Measurements from ENCODE around the gene SSTR3.

Gene SSTR3

GRCh38 chr22:37206841-37207821 is 5.1 kb downstream of the SSTR3 start:
- Histone ChIP-seq H3K27ac (no peak overlapping the region), H3K4me3 (no peak overlapping the region)
- DNase-seq (ENCODE audit: low spot score): no peak
- no peak for TF ChIP-seq CTCF (IDR thresholded peaks at IDR 0.05)

GRCh38 chr22:37206118-37206840 is 6.0 kb downstream of the SSTR3 start:
- Histone ChIP-seq H3K4me3 (no peak overlapping the region), H3K27ac (no peak overlapping the region)
- no peak for TF ChIP-seq CTCF (IDR thresholded peaks at IDR 0.05)
- DNase-seq (ENCODE audit: low spot score): no peak

DNA sequence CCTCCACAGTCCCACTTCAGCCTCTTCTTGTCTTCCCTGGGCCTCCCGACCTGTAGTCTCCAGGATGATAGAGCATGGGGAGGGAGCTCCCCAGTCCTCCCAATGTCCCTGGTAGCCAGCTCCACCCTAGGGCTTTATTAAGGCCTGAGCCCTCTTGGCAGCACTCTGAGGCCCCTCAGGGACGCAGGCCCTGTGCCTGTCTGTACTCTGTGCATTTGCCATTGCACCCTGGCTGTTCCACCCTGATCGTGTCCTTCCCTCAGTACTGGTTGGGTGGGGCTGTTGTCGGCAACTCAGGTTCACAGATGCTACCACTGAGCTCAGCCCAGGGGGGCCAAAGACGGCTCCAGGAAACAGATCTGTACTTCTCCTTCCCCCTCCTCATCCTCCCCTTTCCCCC is 7.2 kb downstream of the SSTR3 start:
- DNase-seq (ENCODE audit: low spot score): no peak
- Histone ChIP-seq H3K4me3 (no peak overlapping the region), H3K27ac (no peak overlapping the region)
- no peak for TF ChIP-seq CTCF (IDR thresholded peaks at IDR 0.05)

DNA sequence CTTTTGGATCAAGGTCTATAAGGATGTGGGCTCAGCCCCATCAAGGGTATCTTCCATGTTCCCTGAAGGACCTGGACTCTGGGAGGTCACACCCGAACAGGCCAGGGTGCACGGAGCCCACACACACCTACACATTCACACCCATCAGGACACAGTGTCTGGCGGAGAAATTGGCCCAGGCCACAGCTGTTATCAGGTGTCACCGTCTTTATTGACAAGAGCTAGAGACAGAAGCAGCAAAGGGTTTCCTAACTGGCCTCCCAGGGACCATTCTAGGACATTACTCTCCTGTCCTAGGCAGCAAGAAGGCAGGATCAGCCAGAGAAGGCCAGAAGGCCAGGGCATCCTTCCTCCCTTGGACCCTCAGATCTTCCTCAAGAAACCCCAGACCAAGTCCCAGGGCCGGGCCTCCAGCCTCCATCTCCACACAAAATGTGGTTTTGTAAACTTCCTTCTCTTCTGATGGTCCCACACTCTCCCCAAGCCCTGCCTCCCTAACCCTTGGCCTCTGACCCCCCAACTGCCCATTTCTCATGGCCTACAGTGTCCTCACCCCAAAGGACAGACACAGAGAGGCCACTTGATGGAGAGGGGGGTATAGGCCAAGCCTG is 8.1 kb downstream of the SSTR3 start:
- H3K4me3 ChIP-seq: no peak overlapping the region
- H3K27ac ChIP-seq: no peak overlapping the region
- no peak for TF ChIP-seq CTCF (IDR thresholded peaks at IDR 0.05)
- DNase-seq (ENCODE audit: low spot score): no peak

GRCh38 chr22:37203354-37204044 is 8.8 kb downstream of the SSTR3 start:
- no peak for DNase-seq (ENCODE audit: low spot score)
- H3K4me3 ChIP-seq: no peak overlapping the region
- H3K27ac ChIP-seq: no peak overlapping the region
- TF ChIP-seq CTCF (IDR thresholded peaks at IDR 0.05): no peak

DNA sequence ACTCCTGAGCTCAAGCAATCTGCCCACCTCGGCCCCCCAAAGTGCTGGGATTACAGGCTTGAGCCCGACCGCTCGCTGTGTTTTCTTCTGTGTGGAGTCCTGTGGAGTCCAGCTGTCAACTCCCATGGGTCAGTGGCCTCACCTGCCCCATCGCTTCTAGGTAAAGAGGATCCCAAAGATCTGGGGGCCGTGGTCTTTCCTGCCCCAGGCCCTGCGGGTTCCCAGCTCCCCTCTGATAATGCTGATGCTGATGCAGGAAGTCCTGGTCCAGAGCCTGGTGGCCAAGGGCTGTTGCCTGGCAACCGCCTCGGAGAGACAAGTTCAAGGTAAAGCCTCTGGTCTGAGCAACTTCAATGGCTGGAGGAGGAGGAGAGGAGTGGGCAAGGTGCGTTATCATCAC is 9.6 kb downstream of the SSTR3 start:
- no peak overlapping the region for H3K4me3 ChIP-seq
- TF ChIP-seq CTCF (IDR thresholded peaks at IDR 0.05): no peak
- H3K27ac ChIP-seq: no peak overlapping the region
- DNase-seq (ENCODE audit: low spot score): no peak

Measured in coronary artery (tissue), 2 donors.